HG02970 (cell line): ENCODE results near the gene LZIC.
"Not testable (repeated sequence)": the region's sequence is repeated elsewhere in the genome, so short reads cannot be mapped to it uniquely, and the experiment has no call there.

Experiments
- ATAC-seq: cut with Tn5 transposase; IDR thresholded peaks from one replicate; pipeline ENCODE4 v1.9.1; 2021; ENCODE audit warnings: mild to moderate bottlenecking, moderate library complexity, moderate number of reproducible peaks; ENCODE audit not compliant: unreplicated experiment, low FRiP score

The LZIC gene

GRCh38 chr1:9942939-9943788 is at the start of gene LZIC, which contains the start of gene NMNAT1:
TSS of gene LZIC (minus strand) at chr1:9943391. CDS start at chr1:9936619, 6,772 bp downstream.
TSS of gene NMNAT1 (plus strand) at chr1:9943475. CDS start at chr1:9972074, 28,599 bp downstream.
- peak; percentile 98 for ATAC-seq

- ATAC-seq, result no peak
Observed at GRCh38 chr1:9992910-9993309, 49.7 kb upstream of the LZIC start.

- no peak for ATAC-seq
Observed at GRCh38 chr1:9990944-9991343, 47.8 kb upstream of the LZIC start.

GRCh38 chr1:9989773-9990172 is 46.6 kb upstream of the LZIC start:
- no peak for ATAC-seq

- no peak for ATAC-seq
Observed at GRCh38 chr1:9985001-9985400, 41.8 kb upstream of the LZIC start.

- no peak for ATAC-seq
Observed at GRCh38 chr1:9984253-9984652, 41.1 kb upstream of the LZIC start.

- no peak for ATAC-seq
Observed at GRCh38 chr1:9960706-9961562, 17.7 kb upstream of the LZIC start.

GRCh38 chr1:9960011-9960410 is 16.8 kb upstream of the LZIC start:
- no peak for ATAC-seq

GRCh38 chr1:9957726-9958125 is 14.5 kb upstream of the LZIC start:
- ATAC-seq, result no peak

- ATAC-seq, result no peak
Observed at GRCh38 chr1:9946315-9946714, 3.1 kb upstream of the LZIC start.

- no peak for ATAC-seq
Observed at GRCh38 chr1:9942399-9942938, 722 bp downstream of the LZIC start.

- ATAC-seq, result no peak
Observed at GRCh38 chr1:9929431-9930385, 13.5 kb downstream of the LZIC start.

GRCh38 chr1:9927259-9927658 is 15.9 kb downstream of the LZIC start:
- ATAC-seq, result no peak

GRCh38 chr1:9922342-9922741 is 20.8 kb downstream of the LZIC start:
- no peak for ATAC-seq

- no peak for ATAC-seq
Observed at GRCh38 chr1:9920606-9921005, 22.6 kb downstream of the LZIC start.

- ATAC-seq, result no peak
Observed at GRCh38 chr1:9917901-9918300, 25.3 kb downstream of the LZIC start.

- not testable (repeated sequence) for ATAC-seq
Observed at GRCh38 chr1:9917495-9917894, 25.7 kb downstream of the LZIC start.

GRCh38 chr1:9916452-9916851 is 26.7 kb downstream of the LZIC start:
- ATAC-seq, result no peak

GRCh38 chr1:9914610-9914937 is 28.6 kb downstream of the LZIC start:
- ATAC-seq, result no peak

GRCh38 chr1:9912264-9912936 is 30.8 kb downstream of the LZIC start:
- no peak for ATAC-seq
